Activated B cell treated with CpG ODN at 0.5 μM for 24 hours (primary cell): Measurements from ENCODE around the gene DHX40. TPM values are rescaled to one million over a fixed set of nuclear protein-coding genes. Genes with fewer than 3 reads are reported as not detected.
"Not testable (repeated sequence)": the region's sequence is repeated elsewhere in the genome, so short reads cannot be mapped to it uniquely, and the experiment has no call there.

Source experiments
- ATAC-seq: fragments of 200-7000 bp; cut with Tn5 transposase; one replicate; pipeline ENCODE4 v1.10.0; 2021; ENCODE audit warnings: low read depth, mild to moderate bottlenecking, moderate library complexity
- CTCF ChIA-PET: fragments of 350-600 bp; sonication (Branson Sonifier 250); formaldehyde crosslinking; loops from one replicate; lab custom pipeline; 2021; ENCODE audit warnings: antibody characterized with exemption; lab: Charles Lee
- POLR2A ChIA-PET: fragments of 350-600 bp; sonication (Branson Sonifier 250); formaldehyde crosslinking; loops from one replicate; lab custom pipeline; 2021; ENCODE audit warnings: antibody characterized with exemption; lab: Charles Lee
- DNase-seq: peaks from one replicate; pipeline ENCODE4 v3.0.0; 2022
- H3K27ac Mint-ChIP-seq: one replicate; pipeline ENCODE4 v1.8.0; 2020; ENCODE audit warnings: mixed read lengths
- H3K27me3 Mint-ChIP-seq: one replicate; pipeline ENCODE4 v1.8.0; 2021; ENCODE audit warnings: mixed read lengths
- H3K36me3 Mint-ChIP-seq: one replicate; pipeline ENCODE4 v1.8.0; 2021; ENCODE audit warnings: low read depth, mixed read lengths
- H3K4me1 Mint-ChIP-seq: one replicate; pipeline ENCODE4 v1.8.0; 2021; ENCODE audit warnings: mixed read lengths
- H3K4me3 Mint-ChIP-seq: one replicate; pipeline ENCODE4 v1.8.0; 2020; ENCODE audit warnings: mild to moderate bottlenecking, mixed read lengths
- H3K9me3 Mint-ChIP-seq: one replicate; pipeline ENCODE4 v1.8.0; 2020; ENCODE audit warnings: mixed read lengths
- CTCF ChIP-seq: fragments of 200-600 bp; IDR thresholded peaks from one replicate; pipeline ENCODE4 v1.8.0; 2022; ENCODE audit warnings: antibody characterized with exemption, mild to moderate bottlenecking
- intact Hi-C: fragments of 100-400 bp; cut with micrococcal nuclease; formaldehyde crosslinking; loops from one replicate; pipeline ENCODE4 v1.15.1; 2024
- total RNA-seq: library from RNA; stranded (reverse); gene quantifications from 2 replicates; pipeline ENCODE4 v1.2.3, GENCODE V29; 2022

The DHX40 gene
- total RNA-seq, 1 donor from 2014 or later: 22.6 TPM

- DNase-seq (no peak), ATAC-seq (no peak)
- ChIA-PET CTCF (no interaction called here), POLR2A (no interaction called here)
- Mint-ChIP-seq H3K36me3 (peaks cover 83% of the 10 kb centered on the region), H3K4me3 (no peak overlapping the region), H3K27me3 (no peaks in the 10 kb centered on the region), H3K4me1 (peaks cover 3% of the 10 kb centered on the region), H3K27ac (no peak overlapping the region), H3K9me3 (no peaks in the 10 kb centered on the region)
- no peak for TF ChIP-seq CTCF
- intact Hi-C loops: no loop called here
Observed at GRCh38 chr17:59652119-59652518, 86.7 kb downstream of the DHX40 start.

GRCh38 chr17:59656624-59657023, 91.2 kb downstream of the DHX40 start:
- H3K9me3 Mint-ChIP-seq, H3K27me3 Mint-ChIP-seq, DNase-seq, CTCF ChIA-PET, H3K27ac Mint-ChIP-seq, ATAC-seq, H3K4me3 Mint-ChIP-seq, H3K4me1 Mint-ChIP-seq: not testable (repeated sequence)
- intact Hi-C loops: loop anchor here (5.0 kb wide), 1 partner anchor 34 kb away; no protein-coding TSS in a partner anchor
- POLR2A ChIA-PET: interaction anchor here (0.7 kb wide), 1 partner anchor 13 kb away, joined by 9 read pairs; no protein-coding TSS in a partner anchor
- peaks cover 77% of the 10 kb centered on the region for H3K36me3 Mint-ChIP-seq

Other genes with a start within 250 kb of the DHX40 start
- gene YPEL2, start 234.0 kb upstream of the DHX40 start, total RNA-seq: 18.3 and 19.5 TPM in 2 replicates
- gene CLTC, start 54.3 kb downstream of the DHX40 start, total RNA-seq: 148 and 189 TPM in 2 replicates
- gene PTRH2, start 141.8 kb downstream of the DHX40 start, total RNA-seq: 27.0 and 29.9 TPM in 2 replicates
- 158 and 176 TPM in 2 replicates for gene VMP1, start 142.0 kb downstream of the DHX40 start, total RNA-seq